ENCODE results near the gene SERPINF2. TPM values are rescaled to one million over a fixed set of nuclear protein-coding genes. Genes with fewer than 3 reads are reported as not detected.
A peak's percentile ranks its signal among the peaks of the same experiment; 100 is the strongest.

SERPINF2 gene
- total RNA-seq, 1 donor from 2014 or later, result 74.5 TPM

- TF ChIP-seq CTCF (IDR thresholded peaks at IDR 0.05; ENCODE audit: unreplicated experiment), result no peak
- H3K36me3 Mint-ChIP-seq (ENCODE audit: insufficient read depth), result no peaks in the 10 kb centered on the region
- peaks cover 7% of the 10 kb centered on the region for H3K4me1 Mint-ChIP-seq (ENCODE audit: low read depth)
- no peak for DNase-seq (ENCODE audit: low spot score, unreplicated experiment)
- no peaks in the 10 kb centered on the region for H3K27me3 Mint-ChIP-seq
- no peak overlapping the region for H3K27ac Mint-ChIP-seq
- no peaks in the 10 kb centered on the region for H3K9me3 Mint-ChIP-seq (ENCODE audit: low read depth)
- no peak overlapping the region for H3K4me3 Mint-ChIP-seq (ENCODE audit: low read depth)
These were observed 12.7 kb downstream of the SERPINF2 start for GRCh38 chr17:1755252-1755826.

GRCh38 chr17:1755827-1756262 lies 13.2 kb downstream of the SERPINF2 start:
- Mint-ChIP-seq H3K27me3 (no peaks in the 10 kb centered on the region), H3K27ac (no peak overlapping the region), H3K9me3 (ENCODE audit: low read depth) (no peaks in the 10 kb centered on the region), H3K36me3 (ENCODE audit: insufficient read depth) (no peaks in the 10 kb centered on the region), H3K4me3 (ENCODE audit: low read depth) (no peak overlapping the region), H3K4me1 (ENCODE audit: low read depth) (peaks cover 5% of the 10 kb centered on the region)
- DNase-seq (ENCODE audit: low spot score, unreplicated experiment), result no peak
- no peak for TF ChIP-seq CTCF (IDR thresholded peaks at IDR 0.05; ENCODE audit: unreplicated experiment)

GRCh38 chr17:1758807-1759206 lies 16.1 kb downstream of the SERPINF2 start:
- Mint-ChIP-seq H3K4me3 (ENCODE audit: low read depth) (no peak overlapping the region), H3K27ac (no peak overlapping the region), H3K36me3 (ENCODE audit: insufficient read depth) (no peaks in the 10 kb centered on the region), H3K4me1 (ENCODE audit: low read depth) (peaks cover 20% of the 10 kb centered on the region), H3K9me3 (ENCODE audit: low read depth) (no peaks in the 10 kb centered on the region), H3K27me3 (no peaks in the 10 kb centered on the region)
- no peak for TF ChIP-seq CTCF (IDR thresholded peaks at IDR 0.05; ENCODE audit: unreplicated experiment)
- no peak for DNase-seq (ENCODE audit: low spot score, unreplicated experiment)

- no peaks in the 10 kb centered on the region for H3K27me3 Mint-ChIP-seq
- no peak for TF ChIP-seq CTCF (IDR thresholded peaks at IDR 0.05; ENCODE audit: unreplicated experiment)
- H3K9me3 Mint-ChIP-seq (ENCODE audit: low read depth), result no peaks in the 10 kb centered on the region
- H3K27ac Mint-ChIP-seq, result no peak overlapping the region
- no peak for DNase-seq (ENCODE audit: low spot score, unreplicated experiment)
- H3K36me3 Mint-ChIP-seq (ENCODE audit: insufficient read depth), result peaks cover 2% of the 10 kb centered on the region
- H3K4me1 Mint-ChIP-seq (ENCODE audit: low read depth), result peaks cover 28% of the 10 kb centered on the region
- no peak overlapping the region for H3K4me3 Mint-ChIP-seq (ENCODE audit: low read depth)
These were observed 16.9 kb downstream of the SERPINF2 start for GRCh38 chr17:1759529-1759928.

- no peak for DNase-seq (ENCODE audit: low spot score, unreplicated experiment)
- no peaks in the 10 kb centered on the region for H3K9me3 Mint-ChIP-seq (ENCODE audit: low read depth)
- H3K27me3 Mint-ChIP-seq, result no peaks in the 10 kb centered on the region
- peaks cover 27% of the 10 kb centered on the region for H3K4me1 Mint-ChIP-seq (ENCODE audit: low read depth)
- TF ChIP-seq CTCF (IDR thresholded peaks at IDR 0.05; ENCODE audit: unreplicated experiment), result no peak
- peak overlapping the region; percentile 84 for H3K4me3 Mint-ChIP-seq (ENCODE audit: low read depth)
- peak overlapping the region; percentile 87 for H3K27ac Mint-ChIP-seq
- peaks cover 3% of the 10 kb centered on the region for H3K36me3 Mint-ChIP-seq (ENCODE audit: insufficient read depth)
These were observed 19.7 kb downstream of the SERPINF2 start for GRCh38 chr17:1762233-1762900.

All from progenitor cell of endocrine pancreas (in vitro differentiated cells).